Loucy (cell line): ENCODE results near the gene ZNF516.

Experiments used
- H2AFZ ChIP-seq: fragments of 200-600 bp; sonication (generic); 2 replicates; pipeline ENCODE4 v1.6.0; 2016; ENCODE audit warnings: antibody characterized with exemption, mild to moderate bottlenecking, low read length, moderate library complexity
- H3F3A ChIP-seq: fragments of 200-600 bp; 2 replicates; pipeline ENCODE4 v1.6.0; 2016; ENCODE audit warnings: antibody characterized with exemption, low read depth, mild to moderate bottlenecking
- H3K27me3 ChIP-seq: fragments of 200-600 bp; sonication (generic); 2 replicates; pipeline ENCODE4 v1.6.1; 2014; ENCODE audit warnings: low read length, mild to moderate bottlenecking; ENCODE audit not compliant: insufficient read depth, poor library complexity, severe bottlenecking
- H3K36me3 ChIP-seq: fragments of 200-600 bp; sonication (generic); 2 replicates; pipeline ENCODE4 v1.6.1; 2016; ENCODE audit warnings: low read length; ENCODE audit not compliant: insufficient read depth
- H3K4me1 ChIP-seq: fragments of 200-600 bp; sonication (generic); 2 replicates; pipeline ENCODE4 v1.5.1; 2014; ENCODE audit warnings: low read length, mild to moderate bottlenecking; ENCODE audit not compliant: insufficient read depth, poor library complexity, severe bottlenecking
- H3K4me2 ChIP-seq: fragments of 200-600 bp; sonication (generic); 2 replicates; pipeline ENCODE4 v1.6.0; 2014; ENCODE audit warnings: antibody characterized with exemption, low read length, low read depth, mild to moderate bottlenecking; ENCODE audit not compliant: poor library complexity, severe bottlenecking
- H3K4me3 ChIP-seq: fragments of 200-600 bp; sonication (generic); 2 replicates; pipeline ENCODE4 v1.5.1; 2014; ENCODE audit warnings: low read length, mild to moderate bottlenecking, mixed read lengths; ENCODE audit not compliant: poor library complexity, severe bottlenecking
- H3K79me2 ChIP-seq: fragments of 200-600 bp; sonication (generic); 2 replicates; pipeline ENCODE4 v1.6.1; 2014; ENCODE audit warnings: low read length; ENCODE audit not compliant: insufficient read depth
- H3K9ac ChIP-seq: fragments of 200-600 bp; sonication (generic); 2 replicates; pipeline ENCODE4 v1.6.0; 2014; ENCODE audit warnings: mild to moderate bottlenecking, low read depth, low read length, moderate library complexity; ENCODE audit not compliant: poor library complexity, severe bottlenecking
- H3K9me2 ChIP-seq: fragments of 200-600 bp; sonication (generic); replicated peaks from 2 replicates; pipeline ENCODE4 v1.6.1; 2016; ENCODE audit warnings: low read depth, low read length, mixed read lengths
- H3K9me3 ChIP-seq: fragments of 200-600 bp; sonication (generic); 2 replicates; pipeline ENCODE4 v1.6.1; 2014; ENCODE audit warnings: mild to moderate bottlenecking, antibody characterized with exemption, low read length, low read depth; ENCODE audit not compliant: insufficient read depth
- H4K20me1 ChIP-seq: fragments of 200-600 bp; sonication (generic); 2 replicates; pipeline ENCODE4 v1.6.0; 2014; ENCODE audit warnings: antibody characterized with exemption, low read length, mild to moderate bottlenecking; ENCODE audit not compliant: insufficient read depth, poor library complexity, severe bottlenecking
- EZH2phosphoT487 ChIP-seq: fragments of 200-600 bp; IDR thresholded peaks from 2 replicates; pipeline ENCODE4 v1.6.1; 2018; ENCODE audit warnings: antibody characterized with exemption, mild to moderate bottlenecking, moderate library complexity, borderline replicate concordance
- TF ChIP-seq, protein P1 (sequence below): fragments of 200-600 bp; sonication (generic); conservative IDR thresholded peaks from 2 replicates; pipeline ENCODE4 v1.5.1; 2014; ENCODE audit warnings: mild to moderate bottlenecking, antibody characterized with exemption, low read length

ZNF516 gene

DNA sequence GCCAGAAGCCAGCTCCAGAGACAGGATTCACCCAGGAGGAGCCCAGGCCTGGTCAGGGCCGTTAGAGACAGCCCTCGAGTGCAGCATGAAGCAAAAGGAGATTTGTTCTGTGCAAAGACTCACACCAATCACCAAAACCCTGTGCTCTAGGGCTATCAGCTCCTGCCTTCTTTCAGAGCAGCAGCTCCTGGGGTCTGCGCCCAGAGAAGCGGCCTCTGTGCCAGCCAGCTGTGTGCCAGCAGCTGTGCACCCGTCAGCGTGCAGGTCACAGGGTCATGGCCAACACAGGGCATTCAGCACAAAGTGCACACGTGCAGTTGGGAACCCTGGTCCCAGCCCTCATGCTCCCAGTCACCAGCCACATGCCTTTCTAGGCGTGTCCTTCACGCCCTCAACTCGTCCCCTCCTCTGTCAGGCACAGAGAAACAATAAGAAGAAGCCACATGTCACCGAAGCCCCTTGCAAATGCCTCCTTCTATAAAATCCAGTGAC lies 49.3 kb downstream of the ZNF516 start:
- H3K9me2 ChIP-seq, result no peaks in the 10 kb centered on the region
- H3K27me3 ChIP-seq, result no peaks in the 10 kb centered on the region
- no peak overlapping the region for H3K9ac ChIP-seq
- H3K36me3 ChIP-seq, result peaks cover 5% of the 10 kb centered on the region; the same call in 1 of the 2 replicates
- no peak overlapping the region for H2AFZ ChIP-seq
- H4K20me1 ChIP-seq, result no peaks in the 10 kb centered on the region
- no peak overlapping the region for H3K4me2 ChIP-seq
- H3K9me3 ChIP-seq, result no peaks in the 10 kb centered on the region
- H3K79me2 ChIP-seq, result peaks cover 13% of the 10 kb centered on the region; the same call in 1 of the 2 replicates
- TF ChIP-seq, protein P1, sequence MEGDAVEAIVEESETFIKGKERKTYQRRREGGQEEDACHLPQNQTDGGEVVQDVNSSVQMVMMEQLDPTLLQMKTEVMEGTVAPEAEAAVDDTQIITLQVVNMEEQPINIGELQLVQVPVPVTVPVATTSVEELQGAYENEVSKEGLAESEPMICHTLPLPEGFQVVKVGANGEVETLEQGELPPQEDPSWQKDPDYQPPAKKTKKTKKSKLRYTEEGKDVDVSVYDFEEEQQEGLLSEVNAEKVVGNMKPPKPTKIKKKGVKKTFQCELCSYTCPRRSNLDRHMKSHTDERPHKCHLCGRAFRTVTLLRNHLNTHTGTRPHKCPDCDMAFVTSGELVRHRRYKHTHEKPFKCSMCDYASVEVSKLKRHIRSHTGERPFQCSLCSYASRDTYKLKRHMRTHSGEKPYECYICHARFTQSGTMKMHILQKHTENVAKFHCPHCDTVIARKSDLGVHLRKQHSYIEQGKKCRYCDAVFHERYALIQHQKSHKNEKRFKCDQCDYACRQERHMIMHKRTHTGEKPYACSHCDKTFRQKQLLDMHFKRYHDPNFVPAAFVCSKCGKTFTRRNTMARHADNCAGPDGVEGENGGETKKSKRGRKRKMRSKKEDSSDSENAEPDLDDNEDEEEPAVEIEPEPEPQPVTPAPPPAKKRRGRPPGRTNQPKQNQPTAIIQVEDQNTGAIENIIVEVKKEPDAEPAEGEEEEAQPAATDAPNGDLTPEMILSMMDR, result no peak
- no peak for TF ChIP-seq EZH2phosphoT487
- H3F3A ChIP-seq, result no peaks in the 10 kb centered on the region
- H3K4me3 ChIP-seq, result no peak overlapping the region
- peaks cover 20% of the 10 kb centered on the region for H3K4me1 ChIP-seq

DNA sequence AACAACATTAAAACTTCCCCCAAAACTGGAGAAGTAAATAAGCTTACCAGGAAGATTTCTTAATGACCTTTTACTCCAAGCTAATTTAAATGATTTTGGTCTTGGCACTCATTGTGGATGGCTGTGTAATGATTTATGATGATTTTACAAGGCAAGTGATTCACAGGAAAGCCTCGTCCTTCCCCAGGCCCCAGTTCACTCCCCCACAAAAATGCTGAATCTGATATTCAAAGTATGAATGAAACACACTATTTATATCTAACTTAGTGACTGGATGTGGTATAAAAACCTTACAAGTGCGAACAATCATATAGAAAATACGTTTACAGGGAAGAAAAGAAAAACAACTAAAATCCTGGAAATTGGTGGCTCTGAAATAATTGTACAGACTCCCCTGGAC lies 49.8 kb downstream of the ZNF516 start:
- Histone ChIP-seq H3K4me3 (no peak overlapping the region), H3K9ac (no peak overlapping the region), H3K27me3 (no peaks in the 10 kb centered on the region), H3K79me2 (peaks cover 13% of the 10 kb centered on the region; the same call in 1 of the 2 replicates), H3K4me2 (no peak overlapping the region), H3K4me1 (peaks cover 17% of the 10 kb centered on the region), H3F3A (no peaks in the 10 kb centered on the region), H4K20me1 (no peaks in the 10 kb centered on the region), H3K9me3 (no peaks in the 10 kb centered on the region), H3K9me2 (no peaks in the 10 kb centered on the region), H3K36me3 (peaks cover 7% of the 10 kb centered on the region; the same call in 1 of the 2 replicates), H2AFZ (no peak overlapping the region)
- TF ChIP-seq, protein P1, result no peak
- TF ChIP-seq EZH2phosphoT487, result no peak

DNA sequence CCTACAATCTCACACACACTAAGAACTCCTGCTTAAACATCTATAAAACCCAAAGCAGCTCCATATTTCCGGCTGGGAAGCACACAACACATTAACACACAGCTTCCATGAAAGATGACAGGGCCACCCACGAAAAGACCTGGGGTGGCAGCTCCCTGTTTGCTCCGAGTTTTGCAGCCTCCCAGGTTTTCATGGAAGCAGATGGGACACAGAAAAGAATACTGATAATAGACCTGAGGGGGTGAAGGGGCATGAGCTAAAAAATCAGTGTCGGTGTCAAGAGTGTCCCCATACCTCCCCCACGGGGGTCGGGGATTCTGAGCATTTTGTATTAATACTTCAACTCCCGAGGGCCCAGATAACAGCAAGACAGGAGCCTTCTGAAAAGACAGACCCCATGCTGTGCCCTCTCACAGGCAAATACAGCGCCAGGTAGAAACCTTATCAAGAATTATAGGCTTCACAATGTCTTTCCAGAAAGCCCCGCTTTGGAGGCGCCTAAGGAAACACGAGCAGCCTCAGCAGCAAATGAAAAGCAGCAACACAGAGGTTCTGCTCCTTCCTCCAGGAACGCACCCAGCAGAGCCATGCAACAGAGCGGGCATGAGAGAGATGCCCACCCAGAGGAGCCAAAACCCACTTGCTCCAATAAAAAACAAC lies 50.5 kb downstream of the ZNF516 start:
- TF ChIP-seq, protein P1, result no peak
- TF ChIP-seq EZH2phosphoT487, result no peak
- peaks cover 13% of the 10 kb centered on the region; the same call in 1 of the 2 replicates for H3K79me2 ChIP-seq
- no peaks in the 10 kb centered on the region for H3K9me3 ChIP-seq
- no peak overlapping the region for H3K4me2 ChIP-seq
- no peak overlapping the region for H2AFZ ChIP-seq
- no peaks in the 10 kb centered on the region for H3K9me2 ChIP-seq
- H3K36me3 ChIP-seq, result peaks cover 7% of the 10 kb centered on the region; the same call in 1 of the 2 replicates
- no peak overlapping the region for H3K4me3 ChIP-seq
- no peaks in the 10 kb centered on the region for H4K20me1 ChIP-seq
- no peak overlapping the region for H3K9ac ChIP-seq
- no peaks in the 10 kb centered on the region for H3F3A ChIP-seq
- peaks cover 13% of the 10 kb centered on the region for H3K4me1 ChIP-seq
- no peaks in the 10 kb centered on the region for H3K27me3 ChIP-seq
